Fibroblast of skin of right biceps (primary cell): ENCODE results near the gene SLC7A11.

Source experiments
- DNase-seq: peaks from one replicate; pipeline ENCODE4 v3.0.0-alpha.2; 2013

The SLC7A11 gene

GRCh38 chr4:138242076-138242833 lies at the start of gene SLC7A11:
Gene SLC7A11, minus strand, starts transcription at chr4:138242349. Its CDS starts 280 bp downstream, at chr4:138242069.
- DNase-seq = peak; percentile 99

GRCh38 chr4:138291431-138291830 lies 49.3 kb upstream of the SLC7A11 start:
- DNase-seq = no peak

- no peak for DNase-seq
Measured at GRCh38 chr4:138290805-138291204, 48.7 kb upstream of the SLC7A11 start.

GRCh38 chr4:138279286-138279685 lies 37.1 kb upstream of the SLC7A11 start:
- no peak for DNase-seq

GRCh38 chr4:138277133-138277532 lies 35.0 kb upstream of the SLC7A11 start:
- DNase-seq = no peak

- DNase-seq = peak; percentile 83
Measured at GRCh38 chr4:138275963-138276621, 33.9 kb upstream of the SLC7A11 start.

- no peak for DNase-seq
Measured at GRCh38 chr4:138275216-138275615, 33.1 kb upstream of the SLC7A11 start.

- DNase-seq = peak; percentile 17
Measured at GRCh38 chr4:138269175-138269574, 27.0 kb upstream of the SLC7A11 start.

- no peak for DNase-seq
Measured at GRCh38 chr4:138267835-138268234, 25.7 kb upstream of the SLC7A11 start.

- DNase-seq = no peak
Measured at GRCh38 chr4:138266948-138267347, 24.8 kb upstream of the SLC7A11 start.

- no peak for DNase-seq
Measured at GRCh38 chr4:138263247-138263816, 21.2 kb upstream of the SLC7A11 start.

- no peak for DNase-seq
Measured at GRCh38 chr4:138262469-138262868, 20.3 kb upstream of the SLC7A11 start.

GRCh38 chr4:138262030-138262429 lies 19.9 kb upstream of the SLC7A11 start:
- no peak for DNase-seq

GRCh38 chr4:138259824-138260223 lies 17.7 kb upstream of the SLC7A11 start:
- peak; percentile 67 for DNase-seq

- DNase-seq = peak; percentile 31
Measured at GRCh38 chr4:138259271-138259670, 17.1 kb upstream of the SLC7A11 start.

GRCh38 chr4:138256608-138257007 lies 14.5 kb upstream of the SLC7A11 start:
- no peak for DNase-seq

- no peak for DNase-seq
Measured at GRCh38 chr4:138255917-138256597, 13.9 kb upstream of the SLC7A11 start.

GRCh38 chr4:138252551-138252950 lies 10.4 kb upstream of the SLC7A11 start:
- no peak for DNase-seq

- no peak for DNase-seq
Measured at GRCh38 chr4:138251938-138252337, 9.8 kb upstream of the SLC7A11 start.

- DNase-seq = no peak
Measured at GRCh38 chr4:138249132-138249531, 7.0 kb upstream of the SLC7A11 start.

GRCh38 chr4:138248058-138248457 lies 5.9 kb upstream of the SLC7A11 start:
- DNase-seq = no peak

- DNase-seq = no peak
Measured at GRCh38 chr4:138247643-138248042, 5.5 kb upstream of the SLC7A11 start.

- DNase-seq = no peak
Measured at GRCh38 chr4:138243369-138243768, 1.2 kb upstream of the SLC7A11 start.

GRCh38 chr4:138242834-138243156 lies 646 bp upstream of the SLC7A11 start:
- no peak for DNase-seq
